GM10847 (cell line): ENCODE results near the gene SERINC5.

Source experiments
- POLR2A ChIP-seq: IDR thresholded peaks from 2 replicates; pipeline ENCODE4 v1.6.1; 2011; ENCODE audit not compliant: insufficient read length; ENCODE audit errors: extremely low read depth

Gene SERINC5

GRCh38 chr5:80067531-80068245 lies 188.2 kb downstream of the SERINC5 start:
- TF ChIP-seq POLR2A: no peak

- TF ChIP-seq POLR2A: no peak
Observed at GRCh38 chr5:80067016-80067415, 188.8 kb downstream of the SERINC5 start.

DNA sequence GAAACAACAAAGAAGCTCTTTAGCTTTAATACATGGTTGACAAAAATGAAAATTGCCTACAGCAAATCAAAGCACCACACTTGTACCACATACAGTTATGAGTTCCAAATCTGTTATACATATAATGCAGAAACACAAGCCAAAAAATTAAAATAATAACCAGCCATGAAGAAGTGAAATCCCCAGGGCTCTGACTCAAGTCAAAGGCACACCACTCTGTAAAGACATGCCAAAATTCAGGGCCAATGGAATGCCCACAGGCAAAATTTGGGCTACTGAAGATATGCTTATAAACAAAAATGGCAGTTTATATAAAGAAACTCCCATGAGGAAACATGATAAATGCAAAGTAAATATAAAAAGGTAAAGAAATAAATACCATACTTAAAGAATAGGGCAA lies 191.7 kb downstream of the SERINC5 start:
- no peak for TF ChIP-seq POLR2A
